Liver (tissue), 9 donors: ENCODE results near the gene ENAH. TPM values are rescaled to one million over a fixed set of nuclear protein-coding genes. Genes with fewer than 3 reads are reported as not detected.
"Not testable (repeated sequence)": the region's sequence is repeated elsewhere in the genome, so short reads cannot be mapped to it uniquely, and the experiment has no call there.

Experiments used
- DNase-seq: peaks from one replicate; pipeline ENCODE4 v3.0.0-alpha.2; 2017; ENCODE audit warnings: low spot score
- H3K27ac ChIP-seq, 2 donors: one replicate each; pipeline ENCODE4 v1.7.0; 2013; ENCODE audit warnings: inconsistent platforms in 2 of 2, low read length in 2 of 2, control low read depth in 1 of 2, low read depth in 1 of 2, mild to moderate bottlenecking in 1 of 2
- H3K27me3 ChIP-seq, 4 donors: one replicate each; pipeline versions ENCODE4 v1.6.1 to v1.7.0; 2013; ENCODE audit warnings: low read length in 3 of 4, inconsistent platforms in 1 of 4, mild to moderate bottlenecking in 1 of 4, moderate library complexity in 1 of 4; ENCODE audit not compliant: control insufficient read depth in 4 of 4, insufficient read depth in 4 of 4
- H3K36me3 ChIP-seq, 4 donors: one replicate each; pipeline versions ENCODE4 v1.6.1 to v1.7.0; 2013; ENCODE audit warnings: low read length in 3 of 4, mild to moderate bottlenecking in 3 of 4, low read depth in 1 of 4, moderate library complexity in 1 of 4; ENCODE audit not compliant: control insufficient read depth in 4 of 4, insufficient read depth in 3 of 4
- H3K4me1 ChIP-seq, 4 donors: one replicate each; pipeline versions ENCODE4 v1.6.1 to v1.7.0; 2013; ENCODE audit warnings: low read length in 3 of 4, mild to moderate bottlenecking in 3 of 4, moderate library complexity in 1 of 4; ENCODE audit not compliant: control insufficient read depth in 4 of 4, insufficient read depth in 4 of 4
- H3K4me3 ChIP-seq, 3 donors: one replicate each; pipeline versions ENCODE4 v1.6.1 to v1.7.0; 2013; ENCODE audit warnings: low read length in 3 of 3, control low read depth in 1 of 3, low read depth in 1 of 3, mild to moderate bottlenecking in 1 of 3
- H3K9ac ChIP-seq, 2 donors: one replicate each; pipeline ENCODE4 v1.7.0; 2013; ENCODE audit warnings: low read length in 2 of 2, mild to moderate bottlenecking in 2 of 2, moderate library complexity in 2 of 2, control low read depth in 1 of 2, low read depth in 1 of 2
- H3K9me3 ChIP-seq, 4 donors: one replicate each; pipeline versions ENCODE4 v1.6.1 to v1.7.0; 2013; ENCODE audit warnings: low read length in 3 of 4; ENCODE audit not compliant: control insufficient read depth in 4 of 4
- EGR1 ChIP-seq, 2 donors: IDR thresholded peaks; 2 replicates each; pipeline ENCODE4 v1.6.1; 2016 to 2018; ENCODE audit warnings: antibody characterized with exemption in 2 of 2, low read depth in 2 of 2
- FOXA1 ChIP-seq: IDR thresholded peaks from 2 replicates; pipeline ENCODE4 v1.6.1; 2016; ENCODE audit warnings: antibody characterized with exemption
- FOXA2 ChIP-seq: IDR thresholded peaks from 2 replicates; pipeline ENCODE4 v1.6.1; 2016; ENCODE audit warnings: antibody characterized with exemption
- GABPA ChIP-seq, 2 donors: IDR thresholded peaks in 1 of 2; conservative IDR thresholded peaks in 1 of 2; 2 replicates each; pipeline ENCODE4 v1.6.1; 2016; ENCODE audit warnings: antibody characterized with exemption in 2 of 2, mild to moderate bottlenecking in 1 of 2, moderate library complexity in 1 of 2
- HNF4G ChIP-seq: IDR thresholded peaks from 2 replicates; pipeline ENCODE4 v1.6.1; 2016; ENCODE audit warnings: antibody characterized with exemption
- JUND ChIP-seq, 2 donors: IDR thresholded peaks; 2 replicates each; pipeline ENCODE4 v1.6.1; 2016; ENCODE audit warnings: antibody characterized with exemption in 2 of 2
- NR2F2 ChIP-seq: IDR thresholded peaks from 2 replicates; pipeline ENCODE4 v1.6.1; 2016; ENCODE audit warnings: antibody characterized with exemption
- RAD21 ChIP-seq, 2 donors: IDR thresholded peaks; 2 replicates each; pipeline ENCODE4 v1.6.1; 2016; ENCODE audit warnings: antibody characterized with exemption in 2 of 2, mild to moderate bottlenecking in 2 of 2
- RXRA ChIP-seq, 2 donors: IDR thresholded peaks; 2 replicates each; pipeline ENCODE4 v1.6.1; 2017 to 2018; ENCODE audit warnings: antibody characterized with exemption in 2 of 2, mild to moderate bottlenecking in 1 of 2
- SP1 ChIP-seq: IDR thresholded peaks from 2 replicates; pipeline ENCODE4 v1.6.1; 2018; ENCODE audit warnings: antibody characterized with exemption, mild to moderate bottlenecking
- TAF1 ChIP-seq: conservative IDR thresholded peaks from 2 replicates; pipeline ENCODE4 v1.6.1; 2016; ENCODE audit warnings: antibody characterized with exemption, mild to moderate bottlenecking
- YY1 ChIP-seq: IDR thresholded peaks from 2 replicates; pipeline ENCODE4 v1.6.1; 2016; ENCODE audit warnings: antibody characterized with exemption, mild to moderate bottlenecking
- WGBS: extraction: QIAGEN DNeasy Blood & Tissue Kit; methylation state at CpG from one replicate; pipeline ENCODE4 v1.1.7; 2013; 5-methylcytosine and 5-hydroxymethylcytosine counted together
- polyA plus RNA-seq, 2 donors: library from polyadenylated mRNA; stranded (reverse) in 1 of 2; unstranded in 1 of 2; fragments of 200-250 nt in 1 of 2; fragments of >200 nt in 1 of 2; fragmentation: Nextera tagmentation in 1 of 2; extraction: Ambion mirVana in 1 of 2; gene quantifications; one replicate each; pipeline versions ENCODE4 v1.2.1 to v1.2.3, GENCODE V29; 2013 to 2015
- total RNA-seq, 2 donors: library from RNA; depleted of rRNA; stranded (reverse); fragments of >200 nt; gene quantifications; one replicate each; pipeline ENCODE4 v1.2.3, GENCODE V29; 2014
- TF ChIP-seq, protein P1 (sequence below): IDR thresholded peaks from 2 replicates; pipeline ENCODE4 v1.6.1; 2016; ENCODE audit warnings: antibody characterized with exemption, mild to moderate bottlenecking
- TF ChIP-seq, protein P2 (sequence below): IDR thresholded peaks from 2 replicates; pipeline ENCODE4 v1.6.1; 2016; ENCODE audit warnings: antibody characterized with exemption
- TF ChIP-seq, protein P3 (sequence below): IDR thresholded peaks from 2 replicates; pipeline ENCODE4 v1.6.1; 2016; ENCODE audit warnings: antibody characterized with exemption
- TF ChIP-seq, protein P4 (sequence below): IDR thresholded peaks from 2 replicates; pipeline ENCODE4 v1.6.1; 2016; ENCODE audit warnings: antibody characterized with exemption
- TF ChIP-seq, protein P5 (sequence below): fragments of 150-350 bp; IDR thresholded peaks from 2 replicates; pipeline ENCODE4 v1.5.1; 2017; ENCODE audit warnings: improper control_type of control experiment, low read depth, low read length; ENCODE audit not compliant: missing input control
- donor health status: healthy.
- donor health status: healthy.
- donor health status: healthy.
- donor health status: healthy.
- donor health status: healthy.

Gene ENAH
- total and polyA plus RNA-seq, 4 donors, result 2.8 to 8.4 (median 4.5) TPM

DNA sequence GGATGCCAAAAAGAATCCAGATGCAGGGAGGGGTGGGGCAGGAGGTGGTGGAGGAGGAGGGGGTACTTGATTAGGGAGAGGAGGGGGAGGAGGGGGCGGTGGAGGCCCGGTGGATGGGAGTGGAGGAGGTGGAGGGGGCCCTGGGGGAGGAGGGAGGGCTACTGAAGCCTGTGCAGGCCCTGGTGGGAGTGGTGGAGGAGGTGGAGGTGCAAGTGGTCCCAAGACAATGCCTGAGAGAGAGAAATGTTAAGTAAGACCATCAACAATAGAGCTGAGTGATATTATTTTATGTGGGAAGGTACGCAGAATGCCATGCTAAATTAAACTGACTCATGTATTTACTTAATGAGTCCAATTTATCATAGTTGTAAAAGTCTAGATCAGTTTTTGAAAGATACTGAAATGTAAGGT, 138.2 kb downstream of the ENAH start:
- H3K4me1 ChIP-seq, result no peaks in the 10 kb centered on the region
- H3K27ac ChIP-seq, result no peak overlapping the region
- no peaks in the 10 kb centered on the region for H3K9me3 ChIP-seq
- no peaks in the 10 kb centered on the region for H3K27me3 ChIP-seq
- no peak for DNase-seq
- 85% methylated on average over 3 of the region's 3 CpGs for WGBS
- H3K9ac ChIP-seq, result no peak overlapping the region
- H3K4me3 ChIP-seq, result no peak overlapping the region
- TF ChIP-seq NR2F2, result no peak
- no peak for TF ChIP-seq YY1
- no peak for TF ChIP-seq GABPA (IDR thresholded peaks at IDR 0.05 in 1 of 2, conservative IDR thresholded peaks at IDR 0.05 in 1 of 2)
- TF ChIP-seq FOXA2, result no peak
- TF ChIP-seq, protein P1, sequence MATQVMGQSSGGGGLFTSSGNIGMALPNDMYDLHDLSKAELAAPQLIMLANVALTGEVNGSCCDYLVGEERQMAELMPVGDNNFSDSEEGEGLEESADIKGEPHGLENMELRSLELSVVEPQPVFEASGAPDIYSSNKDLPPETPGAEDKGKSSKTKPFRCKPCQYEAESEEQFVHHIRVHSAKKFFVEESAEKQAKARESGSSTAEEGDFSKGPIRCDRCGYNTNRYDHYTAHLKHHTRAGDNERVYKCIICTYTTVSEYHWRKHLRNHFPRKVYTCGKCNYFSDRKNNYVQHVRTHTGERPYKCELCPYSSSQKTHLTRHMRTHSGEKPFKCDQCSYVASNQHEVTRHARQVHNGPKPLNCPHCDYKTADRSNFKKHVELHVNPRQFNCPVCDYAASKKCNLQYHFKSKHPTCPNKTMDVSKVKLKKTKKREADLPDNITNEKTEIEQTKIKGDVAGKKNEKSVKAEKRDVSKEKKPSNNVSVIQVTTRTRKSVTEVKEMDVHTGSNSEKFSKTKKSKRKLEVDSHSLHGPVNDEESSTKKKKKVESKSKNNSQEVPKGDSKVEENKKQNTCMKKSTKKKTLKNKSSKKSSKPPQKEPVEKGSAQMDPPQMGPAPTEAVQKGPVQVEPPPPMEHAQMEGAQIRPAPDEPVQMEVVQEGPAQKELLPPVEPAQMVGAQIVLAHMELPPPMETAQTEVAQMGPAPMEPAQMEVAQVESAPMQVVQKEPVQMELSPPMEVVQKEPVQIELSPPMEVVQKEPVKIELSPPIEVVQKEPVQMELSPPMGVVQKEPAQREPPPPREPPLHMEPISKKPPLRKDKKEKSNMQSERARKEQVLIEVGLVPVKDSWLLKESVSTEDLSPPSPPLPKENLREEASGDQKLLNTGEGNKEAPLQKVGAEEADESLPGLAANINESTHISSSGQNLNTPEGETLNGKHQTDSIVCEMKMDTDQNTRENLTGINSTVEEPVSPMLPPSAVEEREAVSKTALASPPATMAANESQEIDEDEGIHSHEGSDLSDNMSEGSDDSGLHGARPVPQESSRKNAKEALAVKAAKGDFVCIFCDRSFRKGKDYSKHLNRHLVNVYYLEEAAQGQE, result no peak
- TF ChIP-seq, protein P2, sequence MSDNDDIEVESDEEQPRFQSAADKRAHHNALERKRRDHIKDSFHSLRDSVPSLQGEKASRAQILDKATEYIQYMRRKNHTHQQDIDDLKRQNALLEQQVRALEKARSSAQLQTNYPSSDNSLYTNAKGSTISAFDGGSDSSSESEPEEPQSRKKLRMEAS, result no peak
- TF ChIP-seq, protein P3, sequence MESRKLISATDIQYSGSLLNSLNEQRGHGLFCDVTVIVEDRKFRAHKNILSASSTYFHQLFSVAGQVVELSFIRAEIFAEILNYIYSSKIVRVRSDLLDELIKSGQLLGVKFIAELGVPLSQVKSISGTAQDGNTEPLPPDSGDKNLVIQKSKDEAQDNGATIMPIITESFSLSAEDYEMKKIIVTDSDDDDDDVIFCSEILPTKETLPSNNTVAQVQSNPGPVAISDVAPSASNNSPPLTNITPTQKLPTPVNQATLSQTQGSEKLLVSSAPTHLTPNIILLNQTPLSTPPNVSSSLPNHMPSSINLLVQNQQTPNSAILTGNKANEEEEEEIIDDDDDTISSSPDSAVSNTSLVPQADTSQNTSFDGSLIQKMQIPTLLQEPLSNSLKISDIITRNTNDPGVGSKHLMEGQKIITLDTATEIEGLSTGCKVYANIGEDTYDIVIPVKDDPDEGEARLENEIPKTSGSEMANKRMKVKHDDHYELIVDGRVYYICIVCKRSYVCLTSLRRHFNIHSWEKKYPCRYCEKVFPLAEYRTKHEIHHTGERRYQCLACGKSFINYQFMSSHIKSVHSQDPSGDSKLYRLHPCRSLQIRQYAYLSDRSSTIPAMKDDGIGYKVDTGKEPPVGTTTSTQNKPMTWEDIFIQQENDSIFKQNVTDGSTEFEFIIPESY, result no peak
- TF ChIP-seq HNF4G, result no peak
- no peak for TF ChIP-seq RAD21 (IDR thresholded peaks at IDR 0.05)
- TF ChIP-seq, protein P4, sequence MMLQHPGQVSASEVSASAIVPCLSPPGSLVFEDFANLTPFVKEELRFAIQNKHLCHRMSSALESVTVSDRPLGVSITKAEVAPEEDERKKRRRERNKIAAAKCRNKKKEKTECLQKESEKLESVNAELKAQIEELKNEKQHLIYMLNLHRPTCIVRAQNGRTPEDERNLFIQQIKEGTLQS, result no peak
- TF ChIP-seq EGR1 (IDR thresholded peaks at IDR 0.05; ENCODE audit: low read depth in 2 of 2), result no peak
- no peak for TF ChIP-seq RXRA (IDR thresholded peaks at IDR 0.05)
- TF ChIP-seq SP1, result no peak
- no peak for TF ChIP-seq TAF1
- TF ChIP-seq, protein P5, sequence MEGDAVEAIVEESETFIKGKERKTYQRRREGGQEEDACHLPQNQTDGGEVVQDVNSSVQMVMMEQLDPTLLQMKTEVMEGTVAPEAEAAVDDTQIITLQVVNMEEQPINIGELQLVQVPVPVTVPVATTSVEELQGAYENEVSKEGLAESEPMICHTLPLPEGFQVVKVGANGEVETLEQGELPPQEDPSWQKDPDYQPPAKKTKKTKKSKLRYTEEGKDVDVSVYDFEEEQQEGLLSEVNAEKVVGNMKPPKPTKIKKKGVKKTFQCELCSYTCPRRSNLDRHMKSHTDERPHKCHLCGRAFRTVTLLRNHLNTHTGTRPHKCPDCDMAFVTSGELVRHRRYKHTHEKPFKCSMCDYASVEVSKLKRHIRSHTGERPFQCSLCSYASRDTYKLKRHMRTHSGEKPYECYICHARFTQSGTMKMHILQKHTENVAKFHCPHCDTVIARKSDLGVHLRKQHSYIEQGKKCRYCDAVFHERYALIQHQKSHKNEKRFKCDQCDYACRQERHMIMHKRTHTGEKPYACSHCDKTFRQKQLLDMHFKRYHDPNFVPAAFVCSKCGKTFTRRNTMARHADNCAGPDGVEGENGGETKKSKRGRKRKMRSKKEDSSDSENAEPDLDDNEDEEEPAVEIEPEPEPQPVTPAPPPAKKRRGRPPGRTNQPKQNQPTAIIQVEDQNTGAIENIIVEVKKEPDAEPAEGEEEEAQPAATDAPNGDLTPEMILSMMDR, result no peak
- TF ChIP-seq FOXA1, result no peak
- TF ChIP-seq JUND (IDR thresholded peaks at IDR 0.05), result no peak
- no peaks in the 10 kb centered on the region for H3K36me3 ChIP-seq

DNA sequence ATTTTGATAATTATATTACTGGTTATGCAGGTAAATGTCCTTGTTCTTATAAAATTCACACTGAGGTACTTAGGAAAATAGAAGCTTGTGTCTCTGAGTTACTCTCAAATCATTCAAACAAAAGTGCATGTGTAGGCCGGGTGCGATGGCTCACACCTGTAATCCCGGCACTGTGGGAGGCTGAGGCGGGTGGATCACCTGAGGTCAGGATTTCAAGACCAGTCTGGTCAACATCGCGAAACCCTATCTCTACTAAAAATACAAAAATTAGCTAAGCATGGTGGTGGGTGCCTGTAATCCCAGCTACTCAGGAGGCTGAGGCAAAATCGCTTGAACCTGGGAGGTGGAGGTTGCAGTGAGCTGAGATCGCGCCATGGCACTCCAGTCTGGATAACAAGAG, 139.3 kb downstream of the ENAH start:
- not testable (repeated sequence) for DNase-seq, H3K27ac ChIP-seq, H3K36me3 ChIP-seq, H3K4me3 ChIP-seq, H3K27me3 ChIP-seq, H3K9ac ChIP-seq, H3K9me3 ChIP-seq, H3K4me1 ChIP-seq
- WGBS, result 96% methylated on average over 9 of the region's 9 CpGs
